GM12878 (cell line): ENCODE results near the gene CENPP. TPM values are rescaled to one million over a fixed set of nuclear protein-coding genes. Genes with fewer than 3 reads are reported as not detected.
A peak's percentile ranks its signal among the peaks of the same experiment; 100 is the strongest.

ENCODE experiments used
- ATAC-seq: fragments of 200-7000 bp; cut with Tn5 transposase; 3 replicates; pipeline ENCODE4 v1.9.1; 2020; ENCODE audit warnings: mild to moderate bottlenecking, moderate library complexity
- BruUV-seq: library from RNA; stranded (reverse); fragments of 400-500 nt; replicated peaks from 2 replicates; lab custom pipeline; 2021; lab: Mats Ljungman, UMichigan
- CTCF ChIA-PET: fragments of 300-600 bp; sonication (Branson Sonifier 250); formaldehyde crosslinking; extraction: SDS; loops from one replicate; lab custom pipeline; 2021; ENCODE audit warnings: inconsistent platforms; lab: Yijun Ruan, JAX
- POLR2A ChIA-PET: fragments of 350-600 bp; formaldehyde crosslinking; extraction: SDS; loops from one replicate; lab custom pipeline; 2021; ENCODE audit warnings: inconsistent platforms; lab: Charles Lee
- RAD21 ChIA-PET: fragments of 300-600 bp; sonication (Branson Sonifier 250); formaldehyde crosslinking; loops from one replicate; lab custom pipeline; 2023; ENCODE audit warnings: antibody characterized with exemption; ENCODE audit not compliant: unreplicated experiment; lab: Charles Lee
- SMC1A ChIA-PET: fragments of 300-600 bp; sonication (Branson Sonifier 250); formaldehyde crosslinking; loops from one replicate; lab custom pipeline; 2023; ENCODE audit not compliant: unreplicated experiment, uncharacterized antibody; lab: Charles Lee
- DNase-seq: peaks from one replicate; pipeline ENCODE4 v3.0.0-alpha.2; 2011; ENCODE audit warnings: low read depth, low spot score
- FAIRE-seq: peaks from 3 replicates; lab custom pipeline; 2011; peaks lifted over from hg19 to GRCh38; lab: Jason Lieb, UNC
- H2AFZ ChIP-seq: 2 replicates; pipeline ENCODE4 v1.6.0; 2011; ENCODE audit warnings: low read depth, low read length, control low read depth; ENCODE audit not compliant: control insufficient read depth
- H3K27ac ChIP-seq: 2 replicates; pipeline ENCODE4 v1.5.1; 2011; ENCODE audit warnings: control low read depth; ENCODE audit not compliant: control insufficient read depth, insufficient read depth
- H3K27me3 ChIP-seq, 2 experiments: replicated peaks in 1 of 2; 2 replicates each; pipeline versions ENCODE4 v1.6.0 to v1.6.1; 2011; ENCODE audit warnings: low read length in 1 of 2; ENCODE audit not compliant: control insufficient read depth in 2 of 2, insufficient read depth in 2 of 2
- H3K36me3 ChIP-seq, 2 experiments: 2 replicates each; pipeline ENCODE4 v1.5.1; 2011; ENCODE audit warnings: low read length in 1 of 2; ENCODE audit not compliant: control insufficient read depth in 2 of 2, insufficient read depth in 2 of 2
- H3K4me1 ChIP-seq: 2 replicates; pipeline ENCODE4 v1.6.1; 2011; ENCODE audit warnings: mild to moderate bottlenecking, low read length, moderate library complexity, mixed read lengths; ENCODE audit not compliant: control insufficient read depth, insufficient read depth
- H3K4me2 ChIP-seq: 2 replicates; pipeline ENCODE4 v1.6.0; 2011; ENCODE audit warnings: control low read depth; ENCODE audit not compliant: control insufficient read depth, insufficient read depth
- H3K4me3 ChIP-seq: fragments of 200-600 bp; sonication (generic); 2 replicates; pipeline ENCODE4 v1.5.1; 2016
- H3K79me2 ChIP-seq: 2 replicates; pipeline ENCODE4 v1.6.0; 2011; ENCODE audit warnings: low read length; ENCODE audit not compliant: control insufficient read depth, insufficient read depth
- H3K9ac ChIP-seq: 2 replicates; pipeline ENCODE4 v1.8.0; 2011; ENCODE audit warnings: low read length, control low read depth, mixed read lengths; ENCODE audit not compliant: control insufficient read depth, insufficient read depth
- H3K9me3 ChIP-seq: replicated peaks from 3 replicates; pipeline ENCODE4 v1.5.1; 2011; ENCODE audit warnings: mild to moderate bottlenecking, low read length; ENCODE audit not compliant: control insufficient read depth, insufficient read depth
- H4K20me1 ChIP-seq: 2 replicates; pipeline ENCODE4 v1.6.0; 2011; ENCODE audit not compliant: control insufficient read depth, insufficient read depth
- BACH1 ChIP-seq: fragments of 450-650 bp; IDR thresholded peaks from 2 replicates; pipeline ENCODE4 v1.6.1; 2017; ENCODE audit warnings: mild to moderate bottlenecking, borderline replicate concordance
- BRCA1 ChIP-seq: IDR thresholded peaks from 2 replicates; pipeline ENCODE4 v1.6.1; 2011; ENCODE audit warnings: low read depth, low read length, improper control_type of control experiment
- CBX3 ChIP-seq: fragments of 200-600 bp; sonication (generic); IDR thresholded peaks from 2 replicates; pipeline ENCODE4 v1.6.1; 2016; ENCODE audit warnings: low read depth, borderline replicate concordance
- CHD1 ChIP-seq: IDR thresholded peaks from 2 replicates; pipeline ENCODE4 v1.6.1; 2012; ENCODE audit warnings: low read depth, low read length, improper control_type of control experiment
- CTCF ChIP-seq, 3 experiments: IDR thresholded peaks in 2 of 3; conservative IDR thresholded peaks in 1 of 3; 2 replicates each; pipeline ENCODE4 v1.5.1; 2011; ENCODE audit warnings: low read depth in 3 of 3, low read length in 3 of 3, mild to moderate bottlenecking in 3 of 3, control low read depth in 2 of 3, moderate library complexity in 2 of 3, inconsistent platforms in 1 of 3, mixed read lengths in 1 of 3; ENCODE audit not compliant: control insufficient read depth in 2 of 3, insufficient read depth in 1 of 3; ENCODE audit errors: extremely low read depth in 1 of 3
- EZH2 ChIP-seq: IDR thresholded peaks from 2 replicates; pipeline ENCODE4 v1.6.1; 2012; ENCODE audit warnings: low read depth, mild to moderate bottlenecking, control low read depth, inconsistent platforms, low read length, borderline replicate concordance; ENCODE audit not compliant: control insufficient read depth
- HDGF ChIP-seq: fragments of 450-650 bp; IDR thresholded peaks from 2 replicates; pipeline ENCODE4 v1.6.1; 2016; ENCODE audit warnings: antibody characterized with exemption
- MEF2A ChIP-seq: IDR thresholded peaks from 2 replicates; pipeline ENCODE4 v1.6.1; 2011; ENCODE audit warnings: low read depth, mild to moderate bottlenecking, low read length, moderate library complexity; ENCODE audit not compliant: insufficient read depth
- MXI1 ChIP-seq: fragments of 150-350 bp; IDR thresholded peaks from 2 replicates; pipeline ENCODE4 v1.6.1; 2011; ENCODE audit warnings: low read depth, mild to moderate bottlenecking, inconsistent platforms, low read length, improper control_type of control experiment
- NFIC ChIP-seq: IDR thresholded peaks from 2 replicates; pipeline ENCODE4 v1.6.1; 2012; ENCODE audit warnings: low read depth, mild to moderate bottlenecking, inconsistent platforms, low read length, moderate library complexity
- PAX8 ChIP-seq: fragments of 450-650 bp; IDR thresholded peaks from 2 replicates; pipeline ENCODE4 v1.6.1; 2017; ENCODE audit warnings: mild to moderate bottlenecking, moderate library complexity
- POU2F2 ChIP-seq: IDR thresholded peaks from 3 replicates; pipeline ENCODE4 v1.6.1; 2011; ENCODE audit warnings: low read depth, mild to moderate bottlenecking, low read length, borderline replicate concordance
- RUNX3 ChIP-seq: IDR thresholded peaks from 2 replicates; pipeline ENCODE4 v1.6.1; 2012; ENCODE audit warnings: low read length, inconsistent platforms
- SMAD1 ChIP-seq: fragments of 450-650 bp; IDR thresholded peaks from 2 replicates; pipeline ENCODE4 v1.6.1; 2018; ENCODE audit warnings: mild to moderate bottlenecking, low read depth; ENCODE audit not compliant: partially characterized antibody
- TAF1 ChIP-seq: IDR thresholded peaks from 2 replicates; pipeline ENCODE4 v1.6.1; 2011; ENCODE audit warnings: mild to moderate bottlenecking, low read depth, low read length, borderline replicate concordance
- ZNF622 ChIP-seq: fragments of 450-650 bp; IDR thresholded peaks from 2 replicates; pipeline ENCODE4 v1.6.1; 2017; ENCODE audit warnings: mild to moderate bottlenecking, inconsistent platforms
- ZSCAN29 ChIP-seq: fragments of 450-650 bp; IDR thresholded peaks from 2 replicates; pipeline ENCODE4 v1.6.1; 2017; ENCODE audit warnings: mild to moderate bottlenecking, moderate library complexity
- WGBS: methylation state at CpG from one replicate; pipeline ENCODE4 v1.1.6; 2016; ENCODE audit warnings: low lambda C conversion rate; ENCODE audit not compliant: insufficient replicate concordance, insufficient coverage; ENCODE audit errors: missing lambda C conversion rate; 5-methylcytosine and 5-hydroxymethylcytosine counted together
- in situ Hi-C: fragments of 300-500 bp; cut with MboI; formaldehyde crosslinking; loops from 9 replicates; pipeline ENCODE4 v1.14.3; 2018; ENCODE audit warnings: mixed read lengths
- intact Hi-C: fragments of 100-400 bp; cut with micrococcal nuclease; formaldehyde crosslinking; loops from one replicate; pipeline ENCODE4 v1.14.2; 2022; ENCODE audit not compliant: unreplicated experiment
- polyA plus RNA-seq, 11 experiments: library from polyadenylated mRNA; depleted of rRNA in 4 of 11; unstranded in 6 of 11; stranded (reverse) in 5 of 11; fragments of >200 nt; fragmentation: Nextera tagmentation in 4 of 11; fragmentation: Illumina TruSeq in 1 of 11; extraction: Ambion mirVana in 4 of 11; extraction: Trizol in 1 of 11; gene quantifications; 1 replicate in 1 of 11; 2 replicates in 10 of 11; pipeline versions ENCODE4 v1.2.1 to v1.2.3, GENCODE V29; 2011 to 2016; ENCODE audit warnings: inconsistent platforms in 2 of 11, missing spikeins in 2 of 11, low read depth in 1 of 11
- total RNA-seq, 4 experiments: library from RNA; depleted of rRNA in 3 of 4; stranded (reverse); fragments of >200 nt in 3 of 4; fragmentation: Illumina TruSeq in 1 of 4; extraction: Trizol in 1 of 4; gene quantifications; 2 replicates each; pipeline versions ENCODE4 v1.2.1 to v1.2.3, GENCODE V29; 2013 to 2021
- TF ChIP-seq, protein P1 (sequence below): fragments of 450-650 bp; IDR thresholded peaks from 2 replicates; pipeline ENCODE4 v1.6.1; 2017; ENCODE audit warnings: low read depth, mild to moderate bottlenecking, moderate library complexity

CENPP gene
- total and polyA plus RNA-seq, 10 of the 15 experiments (the other 5 are each of a cell fraction or from before 2014, with no cell fraction given) = 9.4 to 31.4 (median 19.8) TPM

DNA sequence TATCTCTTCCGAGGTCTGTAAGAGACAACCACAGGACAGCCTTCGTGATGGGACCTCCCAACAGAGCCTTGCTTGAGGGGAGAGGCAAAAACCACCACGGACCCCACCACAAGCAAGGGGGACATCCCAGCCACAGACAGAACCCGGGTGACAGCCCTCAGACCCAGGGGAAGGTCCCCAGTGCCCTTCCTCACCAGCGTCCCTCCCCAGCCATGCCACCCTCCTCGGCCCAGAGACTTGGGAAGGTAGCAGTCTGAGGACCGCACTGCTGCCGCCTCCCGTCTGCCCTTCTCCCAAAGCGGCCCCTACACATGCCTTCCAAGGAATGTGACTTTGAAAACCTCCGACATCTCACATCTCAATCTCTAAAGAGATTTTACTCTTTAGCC is 330.8 kb downstream of the CENPP start:
- CTCF ChIA-PET = no interaction called here
- no TSS peak for BruUV-seq
- no peak for FAIRE-seq

GRCh38 chr9:92657296-92658094 is 331.7 kb downstream of the CENPP start:
- FAIRE-seq = no peak
- no peak overlapping the region for H3K27ac ChIP-seq
- intact Hi-C loops (no loop called here), in situ Hi-C loops (no loop called here)
- H3K4me3 ChIP-seq = no peak overlapping the region
- H3K4me1 ChIP-seq = no peaks in the 10 kb centered on the region; the same call in 1 of the 2 replicates
- peak; percentile 29; the same call in 1 of the 3 replicates for ATAC-seq
- no peak overlapping the region for H3K4me2 ChIP-seq
- H3K79me2 ChIP-seq = peaks cover 5% of the 10 kb centered on the region
- peaks cover 4% of the 10 kb centered on the region; the same call in 1 of the 2 replicates for H4K20me1 ChIP-seq
- no peaks in the 10 kb centered on the region for H3K9me3 ChIP-seq
- H3K9ac ChIP-seq = no peak overlapping the region
- over 99% methylated on average over 14 of the region's 17 CpGs for WGBS
- BruUV-seq = no TSS peak
- ChIA-PET RAD21 (no interaction called here), SMC1A (no interaction called here), CTCF (interaction anchor here (0.7 kb wide), 1 partner anchor 56 kb away, joined by 5 read pairs; no protein-coding TSS in a partner anchor), POLR2A (no interaction called here)
- H3K27me3 ChIP-seq = no peaks in the 10 kb centered on the region
- DNase-seq = no peak
- peaks cover 8 to 26% of the 10 kb centered on the region in 2 experiments for H3K36me3 ChIP-seq
- no peak overlapping the region for H2AFZ ChIP-seq
- TF ChIP-seq NFIC = no peak
- no peak for TF ChIP-seq EZH2
- no peak for TF ChIP-seq MXI1
- TF ChIP-seq POU2F2 = no peak
- TF ChIP-seq CTCF (IDR thresholded peaks at IDR 0.05 in 2 of 3, conservative IDR thresholded peaks at IDR 0.05 in 1 of 3; ENCODE audit: control insufficient read depth in 2 of 3, extremely low read depth in 1 of 3, insufficient read depth in 1 of 3, low read depth in 3 of 3, low read length in 3 of 3) = 0 out of 6 replicates have a peak, but pooled peaks of 1 of the 3 experiments have one; percentile 3
- no peak for TF ChIP-seq ZSCAN29
- TF ChIP-seq, protein P1, sequence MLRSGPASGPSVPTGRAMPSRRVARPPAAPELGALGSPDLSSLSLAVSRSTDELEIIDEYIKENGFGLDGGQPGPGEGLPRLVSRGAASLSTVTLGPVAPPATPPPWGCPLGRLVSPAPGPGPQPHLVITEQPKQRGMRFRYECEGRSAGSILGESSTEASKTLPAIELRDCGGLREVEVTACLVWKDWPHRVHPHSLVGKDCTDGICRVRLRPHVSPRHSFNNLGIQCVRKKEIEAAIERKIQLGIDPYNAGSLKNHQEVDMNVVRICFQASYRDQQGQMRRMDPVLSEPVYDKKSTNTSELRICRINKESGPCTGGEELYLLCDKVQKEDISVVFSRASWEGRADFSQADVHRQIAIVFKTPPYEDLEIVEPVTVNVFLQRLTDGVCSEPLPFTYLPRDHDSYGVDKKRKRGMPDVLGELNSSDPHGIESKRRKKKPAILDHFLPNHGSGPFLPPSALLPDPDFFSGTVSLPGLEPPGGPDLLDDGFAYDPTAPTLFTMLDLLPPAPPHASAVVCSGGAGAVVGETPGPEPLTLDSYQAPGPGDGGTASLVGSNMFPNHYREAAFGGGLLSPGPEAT = no peak
- no peak for TF ChIP-seq CHD1
- TF ChIP-seq, all 136 proteins: peak for 1

More for the DNA sequence above, 330.8 kb downstream of the CENPP start:
- DNase-seq = no peak
- no peak overlapping the region for H3K9ac ChIP-seq
- no peak for ATAC-seq
- ChIA-PET SMC1A (no interaction called here), RAD21 (no interaction called here), POLR2A (no interaction called here)
- H4K20me1 ChIP-seq = peaks cover 4% of the 10 kb centered on the region; the same call in 1 of the 2 replicates
- no peaks in the 10 kb centered on the region; the same call in 1 of the 2 replicates for H3K4me1 ChIP-seq
- H3K4me2 ChIP-seq = no peak overlapping the region
- no peak overlapping the region for H2AFZ ChIP-seq
- H3K79me2 ChIP-seq = peaks cover 1% of the 10 kb centered on the region
- peaks cover 6 to 24% of the 10 kb centered on the region in 2 experiments for H3K36me3 ChIP-seq
- in situ Hi-C loops (no loop called here), intact Hi-C loops (no loop called here)
- no peak overlapping the region for H3K27ac ChIP-seq
- WGBS = 73% methylated on average over 11 of the region's 11 CpGs
- H3K27me3 ChIP-seq = no peaks in the 10 kb centered on the region
- no peak overlapping the region for H3K4me3 ChIP-seq
- no peaks in the 10 kb centered on the region for H3K9me3 ChIP-seq
- TF ChIP-seq TAF1 (no peak), BRCA1 (no peak), RUNX3 (no peak), SMAD1 (no peak), ZNF622 (no peak), MEF2A (no peak), HDGF (no peak), BACH1 (no peak), CBX3 (no peak), PAX8 (no peak)
